Ascending aorta (tissue), 2 donors: ENCODE measurements around the gene ADAMTS6. TPM values are rescaled to one million over a fixed set of nuclear protein-coding genes. Genes with fewer than 3 reads are reported as not detected.
A peak's percentile ranks its signal among the peaks of the same experiment; 100 is the strongest.

ENCODE experiments used
- DNase-seq, 2 donors: peaks; one replicate each; pipeline ENCODE4 v3.0.0-alpha.2; 2019; ENCODE audit warnings: low spot score in 2 of 2
- H3K27ac ChIP-seq, 2 donors: fragments of 200-600 bp; sonication (generic); one replicate each; pipeline ENCODE4 v1.5.1; 2016 to 2017; ENCODE audit warnings: mild to moderate bottlenecking in 1 of 2
- H3K27me3 ChIP-seq: fragments of 200-600 bp; sonication (generic); one replicate; pipeline ENCODE4 v1.5.1; 2017
- H3K36me3 ChIP-seq, 2 donors: fragments of 200-600 bp; sonication (generic); one replicate each; pipeline ENCODE4 v1.5.1; 2016
- H3K4me1 ChIP-seq, 2 donors: fragments of 200-600 bp; sonication (generic); one replicate each; pipeline ENCODE4 v1.5.1; 2016 to 2017; ENCODE audit warnings: mild to moderate bottlenecking in 1 of 2
- H3K4me3 ChIP-seq, 2 donors: fragments of 200-600 bp; sonication (generic); one replicate each; pipeline ENCODE4 v1.5.1; 2016 to 2017; ENCODE audit warnings: mild to moderate bottlenecking in 1 of 2
- H3K9me3 ChIP-seq, 2 donors: fragments of 200-600 bp; sonication (generic); one replicate each; pipeline ENCODE4 v1.5.1; 2016
- intact Hi-C: fragments of 100-400 bp; cut with DNase I; formaldehyde crosslinking; loops from one replicate; pipeline ENCODE4 v1.15.1; 2023
- total RNA-seq: library from RNA; depleted of rRNA; stranded (reverse); fragments of >200 nt; gene quantifications from one replicate; pipeline ENCODE4 v1.1.0, GENCODE V29; 2016
- TF ChIP-seq, protein P1 (sequence below), 3 experiments: fragments of 200-600 bp in 2 of 3; fragments of 450-650 bp in 1 of 3; sonication (generic) in 2 of 3; IDR thresholded peaks; one replicate each; pipeline ENCODE4 v1.5.1; 2016 to 2019; ENCODE audit warnings: antibody characterized with exemption in 3 of 3, mild to moderate bottlenecking in 1 of 3, moderate library complexity in 1 of 3

ADAMTS6 gene
- total RNA-seq, 1 donor from 2014 or later, result 8.9 TPM

DNA sequence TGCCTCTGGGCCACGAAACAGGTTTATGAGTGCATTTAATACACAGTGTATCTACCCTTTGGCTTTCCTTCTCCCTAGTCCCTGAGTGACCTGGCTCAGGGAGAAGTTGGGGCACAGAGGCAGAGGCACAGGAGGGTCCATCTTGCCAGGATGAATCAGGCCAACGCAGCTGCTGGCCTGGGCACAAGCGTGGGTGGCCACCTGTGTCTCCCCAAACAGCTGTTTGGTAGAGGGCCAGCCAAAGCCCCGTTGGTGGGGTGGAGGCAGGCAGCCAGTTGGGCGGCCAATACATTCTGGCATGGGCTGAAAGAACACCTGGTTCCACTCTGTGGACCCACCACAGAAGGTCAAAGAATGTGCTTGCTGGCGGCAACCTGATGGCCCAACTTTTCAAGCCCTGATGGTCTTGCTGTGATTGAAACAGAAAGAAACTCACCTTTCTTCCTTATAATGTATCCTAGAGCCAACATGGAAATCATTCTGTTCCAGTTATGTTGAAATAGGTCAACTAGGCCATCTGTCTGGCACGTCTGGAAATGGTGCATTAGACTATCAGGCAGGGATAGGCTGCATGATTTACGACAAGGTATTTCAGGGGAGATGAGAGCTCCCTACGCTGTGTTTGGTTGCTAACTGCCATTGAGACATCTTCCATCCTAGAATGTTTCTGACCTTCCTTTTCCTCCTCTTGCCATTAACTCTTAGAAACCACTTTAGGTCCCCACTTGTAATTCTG, 337.4 kb downstream of the ADAMTS6 start:
- peaks cover 0 to 8% of the 10 kb centered on the region in 2 donors for H3K4me1 ChIP-seq
- no peak overlapping the region for H3K27ac ChIP-seq
- no peaks in the 10 kb centered on the region for H3K27me3 ChIP-seq
- TF ChIP-seq, protein P1, sequence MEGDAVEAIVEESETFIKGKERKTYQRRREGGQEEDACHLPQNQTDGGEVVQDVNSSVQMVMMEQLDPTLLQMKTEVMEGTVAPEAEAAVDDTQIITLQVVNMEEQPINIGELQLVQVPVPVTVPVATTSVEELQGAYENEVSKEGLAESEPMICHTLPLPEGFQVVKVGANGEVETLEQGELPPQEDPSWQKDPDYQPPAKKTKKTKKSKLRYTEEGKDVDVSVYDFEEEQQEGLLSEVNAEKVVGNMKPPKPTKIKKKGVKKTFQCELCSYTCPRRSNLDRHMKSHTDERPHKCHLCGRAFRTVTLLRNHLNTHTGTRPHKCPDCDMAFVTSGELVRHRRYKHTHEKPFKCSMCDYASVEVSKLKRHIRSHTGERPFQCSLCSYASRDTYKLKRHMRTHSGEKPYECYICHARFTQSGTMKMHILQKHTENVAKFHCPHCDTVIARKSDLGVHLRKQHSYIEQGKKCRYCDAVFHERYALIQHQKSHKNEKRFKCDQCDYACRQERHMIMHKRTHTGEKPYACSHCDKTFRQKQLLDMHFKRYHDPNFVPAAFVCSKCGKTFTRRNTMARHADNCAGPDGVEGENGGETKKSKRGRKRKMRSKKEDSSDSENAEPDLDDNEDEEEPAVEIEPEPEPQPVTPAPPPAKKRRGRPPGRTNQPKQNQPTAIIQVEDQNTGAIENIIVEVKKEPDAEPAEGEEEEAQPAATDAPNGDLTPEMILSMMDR (IDR thresholded peaks at IDR 0.05), result no peak
- no peak for DNase-seq
- no peak overlapping the region for H3K4me3 ChIP-seq
- H3K9me3 ChIP-seq, result no peaks in the 10 kb centered on the region
- H3K36me3 ChIP-seq, result no peaks in the 10 kb centered on the region
- intact Hi-C loops, result no loop called here

DNA sequence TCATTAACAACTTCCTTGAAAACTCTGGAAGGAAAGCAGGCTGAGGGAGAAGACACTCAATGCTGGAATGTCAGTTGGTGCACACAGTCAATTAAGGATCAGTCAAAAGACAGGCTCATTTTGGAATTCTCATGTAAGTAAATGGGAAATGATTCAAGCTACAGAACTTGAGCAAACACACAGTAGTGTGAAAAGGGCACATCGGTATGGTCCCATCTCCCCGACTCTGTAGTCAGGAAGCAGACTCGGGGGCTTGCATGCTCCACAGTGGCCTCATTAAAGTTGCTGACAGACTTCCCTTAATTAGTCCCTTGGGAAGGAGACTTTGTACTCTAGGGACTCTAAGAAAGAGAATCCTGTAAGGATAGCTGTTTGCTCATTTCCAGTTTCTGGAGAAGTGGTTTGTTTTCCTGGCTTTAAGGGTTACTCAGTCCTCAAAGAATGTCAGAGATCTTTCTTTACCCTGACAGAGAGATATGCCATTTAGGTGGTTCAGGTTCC, 339.2 kb downstream of the ADAMTS6 start:
- H3K27me3 ChIP-seq, result no peaks in the 10 kb centered on the region
- H3K27ac ChIP-seq, result no peak overlapping the region
- H3K36me3 ChIP-seq, result no peaks in the 10 kb centered on the region
- DNase-seq, result no peak
- H3K4me1 ChIP-seq, result peaks cover 0 to 15% of the 10 kb centered on the region in 2 donors
- TF ChIP-seq, protein P1 (IDR thresholded peaks at IDR 0.05), result no peak
- no peak overlapping the region for H3K4me3 ChIP-seq
- intact Hi-C loops, result no loop called here
- H3K9me3 ChIP-seq, result no peaks in the 10 kb centered on the region

DNA sequence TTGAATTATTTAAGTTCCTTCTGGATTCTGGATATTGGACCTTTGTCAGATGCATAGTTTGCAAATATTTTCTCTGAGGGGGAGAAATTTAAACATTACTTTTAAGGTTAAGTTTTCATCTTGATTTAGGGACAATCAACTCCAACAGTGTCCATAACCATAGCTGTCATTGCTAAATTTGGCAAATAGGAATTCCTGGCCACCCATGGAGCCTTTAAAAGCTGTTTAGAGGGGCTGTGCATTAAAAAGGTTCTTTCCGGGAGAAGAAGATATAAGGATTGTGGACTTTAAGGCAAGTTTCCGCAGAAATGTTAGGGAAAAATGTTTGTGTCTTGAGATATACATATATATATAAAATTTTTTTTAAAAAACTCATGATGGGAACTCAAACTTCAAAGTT, 339.7 kb downstream of the ADAMTS6 start:
- no peaks in the 10 kb centered on the region for H3K9me3 ChIP-seq
- no peaks in the 10 kb centered on the region for H3K36me3 ChIP-seq
- H3K27me3 ChIP-seq, result no peaks in the 10 kb centered on the region
- intact Hi-C loops, result no loop called here
- TF ChIP-seq, protein P1 (IDR thresholded peaks at IDR 0.05), result no peak
- no peak overlapping the region for H3K4me3 ChIP-seq
- H3K4me1 ChIP-seq, result peaks cover 0 to 18% of the 10 kb centered on the region in 2 donors
- no peak for DNase-seq
- H3K27ac ChIP-seq, result no peak overlapping the region

DNA sequence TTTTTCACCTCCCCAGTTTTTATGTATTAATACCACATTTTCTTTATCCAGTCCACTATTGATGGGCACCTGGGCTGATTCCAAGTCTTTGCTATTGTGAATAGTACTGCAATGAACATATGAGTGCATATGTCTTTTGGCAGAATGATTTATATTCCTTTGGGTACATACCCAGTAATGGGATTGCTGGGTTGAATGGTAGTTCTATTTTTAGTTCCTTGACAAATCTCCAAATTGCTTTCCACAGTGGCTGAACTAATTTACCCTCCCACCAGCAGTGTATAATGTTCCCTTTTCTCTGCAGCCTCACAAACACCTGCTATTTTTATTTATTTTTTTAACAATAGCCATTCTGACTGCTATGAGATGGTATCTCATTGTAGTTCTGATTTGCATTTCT, 340.2 kb downstream of the ADAMTS6 start:
- TF ChIP-seq, protein P1 (IDR thresholded peaks at IDR 0.05), result no peak
- Histone ChIP-seq H3K4me3 (no peak overlapping the region), H3K27ac (no peak overlapping the region), H3K9me3 (no peaks in the 10 kb centered on the region), H3K27me3 (no peaks in the 10 kb centered on the region), H3K36me3 (no peaks in the 10 kb centered on the region), H3K4me1 (peaks cover 0 to 20% of the 10 kb centered on the region in 2 donors)
- DNase-seq, result no peak
- intact Hi-C loops, result no loop called here

DNA sequence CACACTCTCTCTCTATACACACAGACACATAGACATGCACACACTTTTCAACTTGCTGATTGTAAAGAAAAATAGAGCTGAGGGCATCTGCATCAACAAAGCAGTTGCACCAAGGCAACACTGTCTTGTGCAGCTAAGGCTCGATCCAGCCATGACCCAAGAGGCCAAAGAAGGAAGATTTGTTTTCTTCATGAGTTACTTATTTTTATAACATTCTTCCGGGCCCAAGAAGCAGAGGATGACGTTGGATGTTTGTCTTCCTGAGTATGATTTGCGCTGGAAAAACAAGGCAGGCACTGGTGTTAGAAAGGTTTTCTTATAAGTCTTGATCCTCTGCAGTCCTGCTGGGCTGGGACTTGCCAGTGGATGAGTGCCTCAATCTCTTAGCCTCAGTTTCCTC, 344.1 kb downstream of the ADAMTS6 start:
- no peak for DNase-seq
- Histone ChIP-seq H3K4me1 (peaks cover 0 to 27% of the 10 kb centered on the region in 2 donors), H3K27me3 (no peaks in the 10 kb centered on the region), H3K4me3 (no peak overlapping the region), H3K36me3 (no peaks in the 10 kb centered on the region), H3K27ac (peak overlapping the region; percentile 50 to 65), H3K9me3 (no peaks in the 10 kb centered on the region)
- TF ChIP-seq, protein P1 (IDR thresholded peaks at IDR 0.05), result no peak
- intact Hi-C loops, result no loop called here
